LHCN-M2 (cell line): ENCODE results near the gene STX16. TPM values are rescaled to one million over a fixed set of nuclear protein-coding genes. Genes with fewer than 3 reads are reported as not detected.

Experiments
- DNase-seq: peaks from one replicate; pipeline ENCODE4 v3.0.0-alpha.2; 2012; ENCODE audit warnings: low read depth
- total RNA-seq: library from RNA; depleted of rRNA; stranded (reverse); fragments of >200 nt; gene quantifications from 2 replicates; pipeline ENCODE4 v1.2.3, GENCODE V29; 2014

STX16 gene
- total RNA-seq, 1 experiment from 2014 or later: 21.5 TPM

DNA sequence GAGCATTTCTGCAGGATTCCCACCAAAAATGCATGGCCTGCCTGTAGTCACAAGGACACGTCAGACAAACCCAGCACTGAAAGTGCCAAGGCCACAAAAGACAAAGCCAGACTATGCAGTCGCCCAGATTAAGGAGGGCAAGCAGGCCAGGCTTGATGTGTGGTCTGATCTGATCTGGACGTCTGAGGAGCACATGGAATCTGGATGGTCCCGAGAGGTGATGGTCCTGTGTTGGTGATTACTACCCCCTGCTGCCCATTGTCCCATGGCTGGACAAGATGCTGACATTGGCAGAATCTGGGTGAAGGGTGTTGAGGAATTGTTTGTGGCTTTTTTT, 58.6 kb downstream of the STX16 start:
- DNase-seq: no peak

- no peak for DNase-seq
Measured at GRCh38 chr20:58710481-58711265, 59.6 kb downstream of the STX16 start.

DNA sequence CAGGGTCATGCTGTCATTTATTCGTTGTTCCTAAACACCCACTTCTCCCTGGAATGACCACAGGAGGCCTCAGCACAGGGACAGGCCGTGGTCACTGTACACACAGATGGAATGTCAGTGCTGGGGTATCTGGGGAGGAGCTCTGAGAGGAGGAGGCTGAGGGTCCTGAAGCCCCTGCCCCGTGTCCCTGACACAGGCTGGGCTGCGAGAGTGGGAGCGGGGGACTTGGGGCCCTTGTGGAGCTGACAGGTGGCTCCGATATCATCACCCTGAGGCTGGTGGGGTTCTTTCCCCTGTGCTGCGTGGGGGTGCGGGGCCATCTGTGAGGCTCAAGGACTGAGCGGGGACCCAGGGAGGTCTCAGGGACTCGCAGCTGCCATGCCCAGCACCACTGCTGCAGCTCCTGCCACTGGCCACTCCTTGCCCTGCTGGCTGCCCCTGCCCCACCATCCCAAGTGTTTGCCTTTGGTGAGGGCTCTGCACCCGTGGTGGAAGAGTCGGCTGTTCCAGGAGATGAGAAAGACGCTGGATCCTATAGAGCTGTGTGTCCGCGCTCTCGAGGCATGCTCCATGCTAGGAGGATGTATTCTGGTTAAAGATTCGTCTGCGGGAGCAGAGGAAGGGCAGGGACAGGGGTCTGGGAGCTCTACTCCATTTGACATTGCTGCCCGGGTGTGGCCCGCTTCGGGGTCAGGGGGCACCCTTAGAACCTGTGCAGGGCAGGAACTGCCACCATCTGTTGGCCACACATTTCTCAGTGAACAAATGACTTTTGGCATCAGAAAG, 60.4 kb downstream of the STX16 start:
- no peak for DNase-seq

- no peak for DNase-seq
Measured at GRCh38 chr20:58712151-58712791, 61.2 kb downstream of the STX16 start.

DNA sequence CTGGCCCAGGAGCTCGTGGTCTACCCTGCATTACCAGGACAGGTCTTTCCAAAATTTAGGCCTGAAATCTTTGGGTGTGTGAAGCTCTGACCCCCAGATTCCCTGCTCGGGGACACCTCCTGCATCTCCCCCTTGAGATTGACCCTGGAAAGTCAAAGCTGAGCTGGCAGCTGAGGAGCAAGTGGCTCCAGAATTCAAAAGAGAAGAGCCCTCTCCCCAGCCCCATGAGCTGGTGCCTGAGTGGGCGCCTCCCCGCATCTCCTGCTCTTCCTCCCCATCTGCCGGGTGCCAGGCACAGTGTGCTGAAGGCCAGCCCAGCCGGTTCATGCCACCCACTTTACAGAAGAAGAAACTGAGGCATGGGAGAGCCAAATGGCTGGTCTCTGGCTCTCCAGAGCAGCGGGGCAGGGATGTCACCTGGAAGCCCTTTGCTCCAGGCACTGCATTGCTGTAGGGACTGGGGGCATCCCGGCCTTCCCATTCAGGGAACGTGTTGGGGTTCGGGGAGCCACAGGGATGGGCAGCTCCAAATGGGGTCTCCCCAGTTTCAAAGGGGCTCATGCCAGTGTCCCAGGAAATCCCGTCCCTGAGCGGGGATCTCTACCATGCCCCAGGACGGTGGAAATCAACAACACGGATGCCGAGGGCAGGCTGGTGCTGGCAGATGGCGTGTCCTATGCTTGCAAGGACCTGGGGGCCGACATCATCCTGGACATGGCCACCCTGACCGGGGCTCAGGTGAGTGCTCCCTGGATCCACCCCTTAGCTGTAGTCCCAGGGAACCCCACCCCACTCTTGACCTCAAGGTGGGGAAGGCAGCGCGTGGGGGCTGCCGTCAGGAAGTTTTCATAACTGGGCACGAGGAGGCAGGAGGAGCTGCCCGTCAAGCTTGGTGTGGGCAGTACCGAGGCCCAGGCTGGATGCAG, 62.0 kb downstream of the STX16 start:
- DNase-seq: no peak

- DNase-seq: no peak
Measured at GRCh38 chr20:58713801-58714339, 62.8 kb downstream of the STX16 start.

GRCh38 chr20:58714340-58714922, 63.3 kb downstream of the STX16 start:
- no peak for DNase-seq

GRCh38 chr20:58714923-58715351, 63.9 kb downstream of the STX16 start:
- DNase-seq: no peak

GRCh38 chr20:58715391-58715800, 64.3 kb downstream of the STX16 start:
- no peak for DNase-seq

- no peak for DNase-seq
Measured at GRCh38 chr20:58715801-58716475, 64.9 kb downstream of the STX16 start.

DNA sequence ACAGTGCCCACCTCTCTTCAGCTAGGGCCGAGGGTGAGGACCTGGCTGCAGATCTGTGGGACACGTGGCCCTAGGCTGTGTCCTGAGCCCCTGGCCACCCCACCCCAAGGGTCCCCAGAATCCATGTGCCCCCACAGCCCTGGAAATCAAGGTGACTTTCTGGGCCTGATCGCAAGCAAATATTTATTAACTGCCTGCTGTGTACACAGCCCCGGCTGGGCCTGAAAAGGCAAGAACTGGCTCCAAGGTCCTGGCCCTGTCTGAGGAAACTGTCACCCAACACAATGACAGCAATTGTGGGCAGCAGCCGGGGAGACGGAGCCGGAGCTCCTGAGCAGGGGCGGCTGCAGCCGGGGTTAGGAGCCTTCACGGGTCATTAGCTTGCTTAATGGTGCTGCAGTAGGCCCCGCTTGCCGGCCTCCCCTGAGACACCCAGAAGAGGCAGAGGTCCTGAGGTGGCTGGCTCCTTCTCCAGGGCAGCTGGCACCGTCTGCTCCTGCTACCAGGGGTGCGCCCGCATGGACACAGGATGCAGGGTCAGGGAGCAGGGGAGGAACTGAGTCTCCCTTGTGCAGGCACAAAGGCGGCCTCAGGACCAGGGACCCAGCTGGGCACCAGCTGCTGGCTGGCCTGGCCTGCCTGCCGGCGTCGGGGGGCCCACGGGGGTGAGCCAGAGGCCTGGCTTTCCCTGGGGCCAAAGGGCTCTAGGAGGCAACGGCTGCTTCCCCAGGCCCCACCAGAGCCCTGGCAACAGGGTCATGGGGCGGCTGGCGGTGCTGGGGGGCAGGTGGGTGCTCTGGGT, 65.6 kb downstream of the STX16 start:
- DNase-seq: no peak

GRCh38 chr20:58717278-58718091, 66.4 kb downstream of the STX16 start:
- DNase-seq: no peak

GRCh38 chr20:58718121-58718563, 67.1 kb downstream of the STX16 start:
- no peak for DNase-seq

- DNase-seq: no peak
Measured at GRCh38 chr20:58718729-58719128, 67.6 kb downstream of the STX16 start.

GRCh38 chr20:58719258-58719657, 68.2 kb downstream of the STX16 start:
- no peak for DNase-seq

- DNase-seq: no peak
Measured at GRCh38 chr20:58719971-58720371, 68.9 kb downstream of the STX16 start.

DNA sequence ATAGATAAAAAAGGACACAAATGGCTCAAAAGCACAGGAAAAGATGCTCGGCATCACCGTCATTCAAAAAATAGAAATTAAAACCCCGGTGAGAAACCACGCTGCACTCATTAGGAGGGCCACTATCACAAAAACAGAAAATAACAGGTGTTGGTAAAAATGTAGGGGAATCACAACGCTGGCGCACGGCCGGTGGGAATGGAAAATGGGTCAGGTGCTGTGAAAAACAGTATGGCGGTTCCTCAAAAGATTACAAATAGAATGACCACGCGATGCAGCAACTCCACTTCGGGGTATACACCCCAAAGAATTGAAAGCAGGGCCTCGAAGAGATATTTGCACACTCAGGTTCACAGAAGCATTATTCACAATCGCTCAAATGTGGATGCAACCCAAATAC, 69.8 kb downstream of the STX16 start:
- DNase-seq: no peak
